HEK293T (cell line): ENCODE data around the gene CWC15.

Experiments
- ARNT ChIP-seq: fragments of 450-650 bp; IDR thresholded peaks from 2 replicates; pipeline ENCODE4 v1.6.1; 2017; ENCODE audit warnings: mild to moderate bottlenecking
- BHLHE40 ChIP-seq: fragments of 450-650 bp; IDR thresholded peaks from 2 replicates; pipeline ENCODE4 v1.6.1; 2016; ENCODE audit warnings: mild to moderate bottlenecking, moderate library complexity, borderline replicate concordance
- CTBP1 ChIP-seq: fragments of 450-650 bp; IDR thresholded peaks from 2 replicates; pipeline ENCODE4 v1.6.1; 2016; ENCODE audit warnings: borderline replicate concordance
- FOXA1 ChIP-seq: fragments of 450-650 bp; IDR thresholded peaks from 2 replicates; pipeline ENCODE4 v1.6.1; 2016; ENCODE audit warnings: mild to moderate bottlenecking
- FOXM1 ChIP-seq: fragments of 450-650 bp; IDR thresholded peaks from 2 replicates; pipeline ENCODE4 v1.6.1; 2017; ENCODE audit warnings: mild to moderate bottlenecking, borderline replicate concordance
- HDGF ChIP-seq: fragments of 450-650 bp; IDR thresholded peaks from 2 replicates; pipeline ENCODE4 v1.6.1; 2017; ENCODE audit warnings: antibody characterized with exemption, borderline replicate concordance
- LEF1 ChIP-seq: fragments of 450-650 bp; IDR thresholded peaks from 2 replicates; pipeline ENCODE4 v1.6.1; 2017; ENCODE audit warnings: mild to moderate bottlenecking, borderline replicate concordance
- PKNOX1 ChIP-seq: fragments of 450-650 bp; IDR thresholded peaks from 2 replicates; pipeline ENCODE4 v1.6.1; 2016
- SP1 ChIP-seq: fragments of 450-650 bp; IDR thresholded peaks from 2 replicates; pipeline ENCODE4 v1.6.1; 2017
- SUZ12 ChIP-seq: fragments of 450-650 bp; IDR thresholded peaks from 2 replicates; pipeline ENCODE4 v1.6.1; 2016; ENCODE audit warnings: mild to moderate bottlenecking

- TF ChIP-seq PKNOX1 (no peak), ARNT (no peak), BHLHE40 (no peak), SP1 (no peak), SUZ12 (no peak), HDGF (no peak), FOXM1 (no peak), LEF1 (no peak), FOXA1 (no peak), CTBP1 (no peak)
These were observed 26.5 kb downstream of the CWC15 start for GRCh38 chr11:94946812-94947211.
